HG03520 (cell line): ENCODE measurements around the gene KAT8.
"Not testable (repeated sequence)": the region's sequence is repeated elsewhere in the genome, so short reads cannot be mapped to it uniquely, and the experiment has no call there.

Source experiments
- ATAC-seq: cut with Tn5 transposase; IDR thresholded peaks from one replicate; pipeline ENCODE4 v1.9.1; 2021; ENCODE audit warnings: mild to moderate bottlenecking, moderate library complexity; ENCODE audit not compliant: unreplicated experiment

Gene KAT8

GRCh38 chr16:31130336-31130891 is 12.9 kb downstream of the KAT8 start:
- ATAC-seq = no peak

- ATAC-seq = no peak
These were observed 13.4 kb downstream of the KAT8 start for GRCh38 chr16:31130899-31131298.

- ATAC-seq = no peak
These were observed 14.0 kb downstream of the KAT8 start for GRCh38 chr16:31131416-31131815.

GRCh38 chr16:31131841-31132271 is 14.4 kb downstream of the KAT8 start:
- ATAC-seq = no peak

- ATAC-seq = no peak
These were observed 15.0 kb downstream of the KAT8 start for GRCh38 chr16:31132303-31132979.

GRCh38 chr16:31133046-31133501 is 15.6 kb downstream of the KAT8 start:
- no peak for ATAC-seq

GRCh38 chr16:31134091-31134571 is 16.7 kb downstream of the KAT8 start:
- no peak for ATAC-seq

- no peak for ATAC-seq
These were observed 17.4 kb downstream of the KAT8 start for GRCh38 chr16:31134625-31135534.

GRCh38 chr16:31135535-31136286 is 18.2 kb downstream of the KAT8 start, which contains the start of gene PRSS8:
TSS of gene PRSS8 (minus strand) at chr16:31135727. CDS start at chr16:31135498, 229 bp downstream.
- ATAC-seq = no peak

GRCh38 chr16:31136287-31136662 is 18.8 kb downstream of the KAT8 start:
- ATAC-seq = no peak

- not testable (repeated sequence) for ATAC-seq
These were observed 19.5 kb downstream of the KAT8 start for GRCh38 chr16:31136822-31137499.

GRCh38 chr16:31138621-31139578 is 21.4 kb downstream of the KAT8 start:
- no peak for ATAC-seq

- ATAC-seq = not testable (repeated sequence)
These were observed 23.6 kb downstream of the KAT8 start for GRCh38 chr16:31141071-31141469.

GRCh38 chr16:31141489-31142108 is 24.1 kb downstream of the KAT8 start:
- ATAC-seq = no peak

GRCh38 chr16:31142109-31143010 is 24.9 kb downstream of the KAT8 start:
- peak; percentile 80 for ATAC-seq

GRCh38 chr16:31143011-31143693 is 25.7 kb downstream of the KAT8 start:
- no peak for ATAC-seq

- ATAC-seq = no peak
These were observed 26.3 kb downstream of the KAT8 start for GRCh38 chr16:31143694-31144148.
